DND-41 (cell line): ENCODE data around the gene ANKRD45.
"Not testable (repeated sequence)": the region's sequence is repeated elsewhere in the genome, so short reads cannot be mapped to it uniquely, and the experiment has no call there.

Source experiments
- EZH2 ChIP-seq: IDR thresholded peaks from 3 replicates; pipeline ENCODE4 v1.6.1; 2012; ENCODE audit warnings: borderline replicate concordance, low read depth, mild to moderate bottlenecking, moderate library complexity, low read length, inconsistent platforms; ENCODE audit not compliant: severe bottlenecking
- TF ChIP-seq, protein P1 (sequence below): IDR thresholded peaks from 2 replicates; pipeline ENCODE4 v1.5.1; 2012; ENCODE audit warnings: borderline replicate concordance, low read length, moderate library complexity, mild to moderate bottlenecking; ENCODE audit not compliant: poor library complexity, severe bottlenecking; ENCODE audit errors: extremely low read depth

DNA sequence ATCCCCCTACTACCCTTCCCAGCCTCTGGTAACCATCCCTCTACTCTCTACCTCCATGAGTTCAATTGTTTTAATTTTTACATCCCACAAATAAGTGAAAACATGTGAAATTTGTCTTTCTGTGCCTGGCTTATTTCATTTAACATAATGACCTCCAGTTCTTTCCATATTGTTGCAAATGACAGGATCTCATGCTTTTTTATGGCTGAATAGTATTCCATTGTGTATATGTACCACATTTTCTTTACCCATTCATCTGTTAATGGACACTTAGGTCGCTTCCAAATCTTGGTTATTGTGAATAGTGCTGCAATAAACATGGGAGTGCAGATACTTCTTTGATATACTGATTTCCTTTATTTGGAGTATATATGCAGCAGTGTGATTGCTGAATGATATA is 105.8 kb downstream of the ANKRD45 start:
- TF ChIP-seq, protein P1, sequence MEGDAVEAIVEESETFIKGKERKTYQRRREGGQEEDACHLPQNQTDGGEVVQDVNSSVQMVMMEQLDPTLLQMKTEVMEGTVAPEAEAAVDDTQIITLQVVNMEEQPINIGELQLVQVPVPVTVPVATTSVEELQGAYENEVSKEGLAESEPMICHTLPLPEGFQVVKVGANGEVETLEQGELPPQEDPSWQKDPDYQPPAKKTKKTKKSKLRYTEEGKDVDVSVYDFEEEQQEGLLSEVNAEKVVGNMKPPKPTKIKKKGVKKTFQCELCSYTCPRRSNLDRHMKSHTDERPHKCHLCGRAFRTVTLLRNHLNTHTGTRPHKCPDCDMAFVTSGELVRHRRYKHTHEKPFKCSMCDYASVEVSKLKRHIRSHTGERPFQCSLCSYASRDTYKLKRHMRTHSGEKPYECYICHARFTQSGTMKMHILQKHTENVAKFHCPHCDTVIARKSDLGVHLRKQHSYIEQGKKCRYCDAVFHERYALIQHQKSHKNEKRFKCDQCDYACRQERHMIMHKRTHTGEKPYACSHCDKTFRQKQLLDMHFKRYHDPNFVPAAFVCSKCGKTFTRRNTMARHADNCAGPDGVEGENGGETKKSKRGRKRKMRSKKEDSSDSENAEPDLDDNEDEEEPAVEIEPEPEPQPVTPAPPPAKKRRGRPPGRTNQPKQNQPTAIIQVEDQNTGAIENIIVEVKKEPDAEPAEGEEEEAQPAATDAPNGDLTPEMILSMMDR: not testable (repeated sequence)
- TF ChIP-seq EZH2: not testable (repeated sequence)
